ENCODE data around the gene GRM7.

Gene GRM7

GRCh38 chr3:7489417-7489816 lies 628.5 kb downstream of the GRM7 start:
- POLR2A ChIA-PET: no interaction called here
- TF ChIP-seq ZSCAN23 (tag by site-specific recombination; IDR thresholded peaks at IDR 0.05) (no peak), ZSCAN18 (tag by site-specific recombination; IDR thresholded peaks at IDR 0.05) (no peak), FEZF1 (tag by site-specific recombination; IDR thresholded peaks at IDR 0.05) (no peak), SETDB1 (IDR thresholded peaks at IDR 0.05; ENCODE audit: insufficient read length, low read length) (no peak), ZNF2 (tag by site-specific recombination; IDR thresholded peaks at IDR 0.05) (no peak), ZNF146 (tag by site-specific recombination; IDR thresholded peaks at IDR 0.05) (no peak), ZNF214 (tag by site-specific recombination; IDR thresholded peaks at IDR 0.05; ENCODE audit: borderline replicate concordance) (no peak), ZNF660 (tag by site-specific recombination; IDR thresholded peaks at IDR 0.05) (no peak), ZNF169 (tag by site-specific recombination; IDR thresholded peaks at IDR 0.05) (no peak), ZXDB (tag by site-specific recombination; IDR thresholded peaks at IDR 0.05) (no peak)
- TF ChIP-seq, protein P1, sequence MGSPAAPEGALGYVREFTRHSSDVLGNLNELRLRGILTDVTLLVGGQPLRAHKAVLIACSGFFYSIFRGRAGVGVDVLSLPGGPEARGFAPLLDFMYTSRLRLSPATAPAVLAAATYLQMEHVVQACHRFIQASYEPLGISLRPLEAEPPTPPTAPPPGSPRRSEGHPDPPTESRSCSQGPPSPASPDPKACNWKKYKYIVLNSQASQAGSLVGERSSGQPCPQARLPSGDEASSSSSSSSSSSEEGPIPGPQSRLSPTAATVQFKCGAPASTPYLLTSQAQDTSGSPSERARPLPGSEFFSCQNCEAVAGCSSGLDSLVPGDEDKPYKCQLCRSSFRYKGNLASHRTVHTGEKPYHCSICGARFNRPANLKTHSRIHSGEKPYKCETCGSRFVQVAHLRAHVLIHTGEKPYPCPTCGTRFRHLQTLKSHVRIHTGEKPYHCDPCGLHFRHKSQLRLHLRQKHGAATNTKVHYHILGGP (tag by site-specific recombination; IDR thresholded peaks at IDR 0.05): no peak
- Histone ChIP-seq H3K36me3 (ENCODE audit: control insufficient read depth in 2 of 2, insufficient read depth in 1 of 2, low read length in 2 of 2) (no peaks in the 10 kb centered on the region), H3K27ac (ENCODE audit: extremely low read depth, low read depth, low read length) (no peak overlapping the region), H3K9me3 (ENCODE audit: control insufficient read depth, insufficient read depth, low read depth, low read length) (no peaks in the 10 kb centered on the region), H3K4me1 (ENCODE audit: control insufficient read depth, insufficient read depth, low read length) (no peaks in the 10 kb centered on the region), H3K4me3 (ENCODE audit: low read depth, low read length) (no peak overlapping the region)
- CTCF ChIA-PET: interaction anchor here (0.6 kb wide), 1 partner anchor 31 kb away, joined by 3 read pairs; no protein-coding TSS in a partner anchor

DNA sequence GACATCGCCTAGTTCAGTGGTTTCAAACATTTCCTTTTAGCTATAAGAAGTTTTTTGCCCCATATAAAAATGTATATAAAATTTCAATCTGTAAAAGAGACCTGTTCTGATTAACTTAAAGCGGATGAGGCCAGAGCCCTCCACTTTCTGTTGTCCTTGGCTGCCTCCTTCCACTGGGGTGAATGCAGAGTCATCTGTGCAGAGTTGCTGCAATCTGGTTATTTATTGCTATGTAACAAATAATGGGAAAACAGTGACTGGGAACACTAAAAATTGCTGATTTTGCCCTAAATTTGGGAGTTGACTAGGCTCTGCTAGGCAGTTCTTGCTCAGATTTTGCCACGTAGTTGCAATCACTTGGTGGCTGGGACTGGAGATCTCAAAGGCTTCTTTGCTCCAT lies 637.8 kb downstream of the GRM7 start:
- Histone ChIP-seq H3K27ac (ENCODE audit: extremely low read depth, low read depth, low read length) (no peak overlapping the region), H3K4me3 (ENCODE audit: low read depth, low read length) (no peak overlapping the region), H3K9me3 (ENCODE audit: control insufficient read depth, insufficient read depth, low read depth, low read length) (no peaks in the 10 kb centered on the region), H3K4me1 (ENCODE audit: control insufficient read depth, insufficient read depth, low read length) (no peaks in the 10 kb centered on the region), H3K36me3 (ENCODE audit: control insufficient read depth in 2 of 2, insufficient read depth in 1 of 2, low read length in 2 of 2) (no peaks in the 10 kb centered on the region)
- ChIA-PET POLR2A (no interaction called here), CTCF (no interaction called here)
- TF ChIP-seq, protein P2, sequence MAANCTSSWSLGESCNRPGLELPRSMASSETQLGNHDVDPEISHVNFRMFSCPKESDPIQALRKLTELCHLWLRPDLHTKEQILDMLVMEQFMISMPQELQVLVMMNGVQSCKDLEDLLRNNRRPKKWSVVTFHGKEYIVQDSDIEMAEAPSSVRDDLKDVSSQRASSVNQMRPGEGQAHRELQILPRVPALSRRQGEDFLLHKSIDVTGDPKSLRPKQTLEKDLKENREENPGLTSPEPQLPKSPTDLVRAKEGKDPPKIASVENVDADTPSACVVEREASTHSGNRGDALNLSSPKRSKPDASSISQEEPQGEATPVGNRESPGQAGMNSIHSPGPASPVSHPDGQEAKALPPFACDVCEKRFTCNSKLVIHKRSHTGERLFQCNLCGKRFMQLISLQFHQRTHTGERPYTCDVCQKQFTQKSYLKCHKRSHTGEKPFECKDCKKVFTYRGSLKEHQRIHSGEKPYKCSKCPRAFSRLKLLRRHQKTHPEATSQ (tag by site-specific recombination; IDR thresholded peaks at IDR 0.05): no peak
- TF ChIP-seq ZNF214 (tag by site-specific recombination; IDR thresholded peaks at IDR 0.05; ENCODE audit: borderline replicate concordance) (no peak), ZNF266 (tag by site-specific recombination; IDR thresholded peaks at IDR 0.05; ENCODE audit: low read depth) (no peak), ZNF792 (tag by site-specific recombination; IDR thresholded peaks at IDR 0.05) (no peak), ZNF501 (tag by site-specific recombination; IDR thresholded peaks at IDR 0.05) (no peak), ZFP37 (tag by site-specific recombination; IDR thresholded peaks at IDR 0.05) (no peak), ZNF433 (tag by site-specific recombination; IDR thresholded peaks at IDR 0.05; ENCODE audit: low read depth) (no peak), ZNF670 (tag by site-specific recombination; IDR thresholded peaks at IDR 0.05; ENCODE audit: low read depth) (no peak), ZFP41 (tag by site-specific recombination; IDR thresholded peaks at IDR 0.05; ENCODE audit: borderline replicate concordance) (no peak), ZNF19 (tag by site-specific recombination; IDR thresholded peaks at IDR 0.05; ENCODE audit: low read depth) (no peak), PRDM10 (tag by site-specific recombination; IDR thresholded peaks at IDR 0.05) (no peak), ZNF449 (tag by site-specific recombination; IDR thresholded peaks at IDR 0.05) (no peak), ZSCAN4 (tag by site-specific recombination; IDR thresholded peaks at IDR 0.05) (no peak)
- TF ChIP-seq, protein P3, sequence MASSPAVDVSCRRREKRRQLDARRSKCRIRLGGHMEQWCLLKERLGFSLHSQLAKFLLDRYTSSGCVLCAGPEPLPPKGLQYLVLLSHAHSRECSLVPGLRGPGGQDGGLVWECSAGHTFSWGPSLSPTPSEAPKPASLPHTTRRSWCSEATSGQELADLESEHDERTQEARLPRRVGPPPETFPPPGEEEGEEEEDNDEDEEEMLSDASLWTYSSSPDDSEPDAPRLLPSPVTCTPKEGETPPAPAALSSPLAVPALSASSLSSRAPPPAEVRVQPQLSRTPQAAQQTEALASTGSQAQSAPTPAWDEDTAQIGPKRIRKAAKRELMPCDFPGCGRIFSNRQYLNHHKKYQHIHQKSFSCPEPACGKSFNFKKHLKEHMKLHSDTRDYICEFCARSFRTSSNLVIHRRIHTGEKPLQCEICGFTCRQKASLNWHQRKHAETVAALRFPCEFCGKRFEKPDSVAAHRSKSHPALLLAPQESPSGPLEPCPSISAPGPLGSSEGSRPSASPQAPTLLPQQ (tag by site-specific recombination; IDR thresholded peaks at IDR 0.05): no peak
